SK-N-SH treated with all-trans-retinoic acid at 6 μM for 48 hours (cell line): ENCODE results near the gene KCNIP1.

Experiments
- ATAC-seq: fragments of 200-7000 bp; cut with Tn5 transposase; 3 replicates; pipeline ENCODE4 v1.9.1; 2020; ENCODE audit warnings: mild to moderate bottlenecking, moderate library complexity
- ARNTL ChIP-seq: fragments of 450-650 bp; formaldehyde crosslinking; IDR thresholded peaks from 2 replicates; pipeline ENCODE4 v1.5.0; 2020; ENCODE audit warnings: low read depth, mild to moderate bottlenecking, moderate library complexity, borderline replicate concordance
- BACH2 ChIP-seq: fragments of 250-450 bp; sonication (Bioruptor Pico); IDR thresholded peaks from 2 replicates; pipeline ENCODE4 v1.9.0; 2021; ENCODE audit warnings: mild to moderate bottlenecking, borderline replicate concordance
- CSDC2 ChIP-seq: fragments of 250-450 bp; sonication (Bioruptor Pico); IDR thresholded peaks from 2 replicates; pipeline ENCODE4 v1.5.0; 2020; ENCODE audit warnings: mild to moderate bottlenecking, moderate library complexity
- ESRRG ChIP-seq: fragments of 250-450 bp; sonication (Bioruptor Pico); IDR thresholded peaks from 2 replicates; pipeline ENCODE4 v1.6.1; 2021; ENCODE audit warnings: mild to moderate bottlenecking
- GLIS3 ChIP-seq: fragments of 250-450 bp; sonication (Bioruptor Pico); IDR thresholded peaks from 2 replicates; pipeline ENCODE4 v1.5.0; 2020; ENCODE audit warnings: mild to moderate bottlenecking, moderate library complexity
- ISL1 ChIP-seq: fragments of 250-450 bp; sonication (Bioruptor Pico); IDR thresholded peaks from 2 replicates; pipeline ENCODE4 v2.1.2; 2022; ENCODE audit warnings: mild to moderate bottlenecking, moderate library complexity
- OSR1 ChIP-seq: fragments of 250-450 bp; sonication (Bioruptor Pico); IDR thresholded peaks from 2 replicates; pipeline ENCODE4 v1.8.0; 2022; ENCODE audit warnings: moderate library complexity, mild to moderate bottlenecking, inconsistent platforms
- PPARA ChIP-seq: fragments of 250-450 bp; sonication (Bioruptor Pico); IDR thresholded peaks from 2 replicates; pipeline ENCODE4 v1.5.0; 2020; ENCODE audit warnings: mild to moderate bottlenecking, borderline replicate concordance
- SNAI2 ChIP-seq: fragments of 250-450 bp; sonication (Bioruptor Pico); IDR thresholded peaks from 2 replicates; pipeline ENCODE4 v1.5.0; 2020; ENCODE audit warnings: mild to moderate bottlenecking, moderate library complexity
- TCF4 ChIP-seq: fragments of 250-450 bp; sonication (Bioruptor Pico); IDR thresholded peaks from 2 replicates; pipeline ENCODE4 v1.8.0; 2021; ENCODE audit warnings: mild to moderate bottlenecking, moderate library complexity, borderline replicate concordance
- TOX ChIP-seq: fragments of 250-450 bp; sonication (Bioruptor Pico); IDR thresholded peaks from 2 replicates; pipeline ENCODE4 v1.8.0; 2021; ENCODE audit warnings: mild to moderate bottlenecking, moderate library complexity, borderline replicate concordance
- ZC3H10 ChIP-seq: fragments of 250-450 bp; sonication (Bioruptor Pico); IDR thresholded peaks from 2 replicates; pipeline ENCODE4 v1.5.1; 2021; ENCODE audit warnings: mild to moderate bottlenecking, moderate library complexity
- ZFP3 ChIP-seq: fragments of 250-450 bp; sonication (Bioruptor Pico); IDR thresholded peaks from 2 replicates; pipeline ENCODE4 v1.5.0; 2020; ENCODE audit warnings: mild to moderate bottlenecking, moderate library complexity
- ZFP30 ChIP-seq: fragments of 450-650 bp; formaldehyde crosslinking; IDR thresholded peaks from 2 replicates; pipeline ENCODE4 v1.5.0; 2022; ENCODE audit warnings: mild to moderate bottlenecking, moderate library complexity
- ZNF70 ChIP-seq: fragments of 450-650 bp; formaldehyde crosslinking; IDR thresholded peaks from 2 replicates; pipeline ENCODE4 v1.5.0; 2020; ENCODE audit warnings: mild to moderate bottlenecking, moderate library complexity
- ZNF8 ChIP-seq: fragments of 450-650 bp; formaldehyde crosslinking; IDR thresholded peaks from 2 replicates; pipeline ENCODE4 v1.5.0; 2020; ENCODE audit warnings: mild to moderate bottlenecking, moderate library complexity
- TF ChIP-seq, protein P1 (sequence below): fragments of 250-450 bp; sonication (Bioruptor Pico); IDR thresholded peaks from 2 replicates; pipeline ENCODE4 v1.5.0; 2020; ENCODE audit warnings: mild to moderate bottlenecking, moderate library complexity
- TF ChIP-seq, protein P2 (sequence below): fragments of 250-450 bp; sonication (Bioruptor Pico); IDR thresholded peaks from 2 replicates; pipeline ENCODE4 v1.5.1; 2021; ENCODE audit warnings: mild to moderate bottlenecking, moderate library complexity
- TF ChIP-seq, protein P3 (sequence below): fragments of 250-450 bp; sonication (Bioruptor Pico); IDR thresholded peaks from 2 replicates; pipeline ENCODE4 v1.8.0; 2021; ENCODE audit warnings: low read depth, mild to moderate bottlenecking, moderate library complexity, borderline replicate concordance
- TF ChIP-seq, protein P4 (sequence below): fragments of 250-450 bp; sonication (Bioruptor Pico); IDR thresholded peaks from 2 replicates; pipeline ENCODE4 v1.8.0; 2020; ENCODE audit warnings: mild to moderate bottlenecking, moderate library complexity, borderline replicate concordance
- TF ChIP-seq, protein P5 (sequence below): fragments of 250-450 bp; sonication (Bioruptor Pico); IDR thresholded peaks from 2 replicates; pipeline ENCODE4 v1.5.1; 2020; ENCODE audit warnings: low read depth, mild to moderate bottlenecking, moderate library complexity

KCNIP1 gene

DNA sequence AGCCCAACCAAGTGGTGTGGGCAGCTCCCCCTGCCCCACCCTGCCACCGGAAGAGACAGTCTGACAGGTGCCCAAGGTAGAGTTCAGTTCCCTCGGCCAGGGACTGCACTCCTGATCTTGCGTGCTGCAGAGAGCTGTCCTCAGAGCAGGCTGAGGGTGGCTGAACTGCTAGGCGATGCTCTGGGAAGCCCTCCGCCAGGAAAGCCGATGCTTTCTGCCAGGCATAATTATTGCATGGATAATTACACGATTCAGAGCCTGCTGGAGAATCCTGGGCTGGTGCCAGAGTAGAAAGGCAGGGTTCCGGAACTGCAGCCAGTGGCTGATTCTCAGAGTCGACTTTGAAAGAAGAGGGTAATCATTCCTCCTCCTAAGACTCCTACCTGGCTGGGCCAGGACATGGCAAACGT is 19.3 kb downstream of the KCNIP1 start:
- TF ChIP-seq SNAI2 = no peak
- TF ChIP-seq, protein P1, sequence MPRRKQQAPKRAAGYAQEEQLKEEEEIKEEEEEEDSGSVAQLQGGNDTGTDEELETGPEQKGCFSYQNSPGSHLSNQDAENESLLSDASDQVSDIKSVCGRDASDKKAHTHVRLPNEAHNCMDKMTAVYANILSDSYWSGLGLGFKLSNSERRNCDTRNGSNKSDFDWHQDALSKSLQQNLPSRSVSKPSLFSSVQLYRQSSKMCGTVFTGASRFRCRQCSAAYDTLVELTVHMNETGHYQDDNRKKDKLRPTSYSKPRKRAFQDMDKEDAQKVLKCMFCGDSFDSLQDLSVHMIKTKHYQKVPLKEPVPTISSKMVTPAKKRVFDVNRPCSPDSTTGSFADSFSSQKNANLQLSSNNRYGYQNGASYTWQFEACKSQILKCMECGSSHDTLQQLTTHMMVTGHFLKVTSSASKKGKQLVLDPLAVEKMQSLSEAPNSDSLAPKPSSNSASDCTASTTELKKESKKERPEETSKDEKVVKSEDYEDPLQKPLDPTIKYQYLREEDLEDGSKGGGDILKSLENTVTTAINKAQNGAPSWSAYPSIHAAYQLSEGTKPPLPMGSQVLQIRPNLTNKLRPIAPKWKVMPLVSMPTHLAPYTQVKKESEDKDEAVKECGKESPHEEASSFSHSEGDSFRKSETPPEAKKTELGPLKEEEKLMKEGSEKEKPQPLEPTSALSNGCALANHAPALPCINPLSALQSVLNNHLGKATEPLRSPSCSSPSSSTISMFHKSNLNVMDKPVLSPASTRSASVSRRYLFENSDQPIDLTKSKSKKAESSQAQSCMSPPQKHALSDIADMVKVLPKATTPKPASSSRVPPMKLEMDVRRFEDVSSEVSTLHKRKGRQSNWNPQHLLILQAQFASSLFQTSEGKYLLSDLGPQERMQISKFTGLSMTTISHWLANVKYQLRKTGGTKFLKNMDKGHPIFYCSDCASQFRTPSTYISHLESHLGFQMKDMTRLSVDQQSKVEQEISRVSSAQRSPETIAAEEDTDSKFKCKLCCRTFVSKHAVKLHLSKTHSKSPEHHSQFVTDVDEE = 0 out of 2 replicates have a peak, but pooled peaks have one; percentile 24
- ATAC-seq = peak; percentile 74

DNA sequence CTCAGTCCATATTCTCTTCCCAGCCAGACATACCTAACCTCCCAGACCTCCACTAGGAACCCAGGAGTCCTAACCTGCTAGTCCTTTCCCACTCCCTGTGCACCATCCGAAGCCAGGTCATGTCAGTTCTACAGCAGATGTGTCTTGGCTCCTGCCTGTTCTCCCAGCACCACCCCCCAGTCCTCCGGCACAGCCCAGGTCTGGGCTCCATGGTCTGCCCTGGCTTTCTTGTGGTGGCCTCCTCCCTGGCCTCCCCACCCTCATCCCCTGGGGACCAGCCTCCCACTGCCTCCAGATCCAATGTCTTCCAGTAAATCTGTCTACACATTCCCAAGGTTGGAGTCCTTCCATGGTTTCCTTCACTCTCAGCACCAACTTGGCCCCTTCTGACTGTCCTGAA is 20.0 kb downstream of the KCNIP1 start:
- TF ChIP-seq ZC3H10 (CRISPR knock-in tag) = no peak
- no peak for TF ChIP-seq TCF4 (CRISPR knock-in tag)
- no peak for TF ChIP-seq ARNTL (CRISPR knock-in tag)
- TF ChIP-seq ESRRG (CRISPR knock-in tag) = no peak
- no peak for TF ChIP-seq OSR1
- no peak for TF ChIP-seq ZNF70 (CRISPR knock-in tag)
- no peak for TF ChIP-seq BACH2 (CRISPR knock-in tag)
- TF ChIP-seq, protein P2, sequence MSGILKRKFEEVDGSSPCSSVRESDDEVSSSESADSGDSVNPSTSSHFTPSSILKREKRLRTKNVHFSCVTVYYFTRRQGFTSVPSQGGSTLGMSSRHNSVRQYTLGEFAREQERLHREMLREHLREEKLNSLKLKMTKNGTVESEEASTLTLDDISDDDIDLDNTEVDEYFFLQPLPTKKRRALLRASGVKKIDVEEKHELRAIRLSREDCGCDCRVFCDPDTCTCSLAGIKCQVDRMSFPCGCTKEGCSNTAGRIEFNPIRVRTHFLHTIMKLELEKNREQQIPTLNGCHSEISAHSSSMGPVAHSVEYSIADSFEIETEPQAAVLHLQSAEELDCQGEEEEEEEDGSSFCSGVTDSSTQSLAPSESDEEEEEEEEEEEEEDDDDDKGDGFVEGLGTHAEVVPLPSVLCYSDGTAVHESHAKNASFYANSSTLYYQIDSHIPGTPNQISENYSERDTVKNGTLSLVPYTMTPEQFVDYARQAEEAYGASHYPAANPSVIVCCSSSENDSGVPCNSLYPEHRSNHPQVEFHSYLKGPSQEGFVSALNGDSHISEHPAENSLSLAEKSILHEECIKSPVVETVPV = no peak
- no peak for TF ChIP-seq ZNF8
- TF ChIP-seq, protein P1 = no peak
- TF ChIP-seq, protein P3, sequence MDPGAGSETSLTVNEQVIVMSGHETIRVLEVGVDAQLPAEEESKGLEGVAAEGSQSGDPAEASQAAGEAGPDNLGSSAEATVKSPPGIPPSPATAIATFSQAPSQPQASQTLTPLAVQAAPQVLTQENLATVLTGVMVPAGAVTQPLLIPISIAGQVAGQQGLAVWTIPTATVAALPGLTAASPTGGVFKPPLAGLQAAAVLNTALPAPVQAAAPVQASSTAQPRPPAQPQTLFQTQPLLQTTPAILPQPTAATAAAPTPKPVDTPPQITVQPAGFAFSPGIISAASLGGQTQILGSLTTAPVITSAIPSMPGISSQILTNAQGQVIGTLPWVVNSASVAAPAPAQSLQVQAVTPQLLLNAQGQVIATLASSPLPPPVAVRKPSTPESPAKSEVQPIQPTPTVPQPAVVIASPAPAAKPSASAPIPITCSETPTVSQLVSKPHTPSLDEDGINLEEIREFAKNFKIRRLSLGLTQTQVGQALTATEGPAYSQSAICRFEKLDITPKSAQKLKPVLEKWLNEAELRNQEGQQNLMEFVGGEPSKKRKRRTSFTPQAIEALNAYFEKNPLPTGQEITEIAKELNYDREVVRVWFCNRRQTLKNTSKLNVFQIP (CRISPR knock-in tag) = no peak
- TF ChIP-seq, protein P4, sequence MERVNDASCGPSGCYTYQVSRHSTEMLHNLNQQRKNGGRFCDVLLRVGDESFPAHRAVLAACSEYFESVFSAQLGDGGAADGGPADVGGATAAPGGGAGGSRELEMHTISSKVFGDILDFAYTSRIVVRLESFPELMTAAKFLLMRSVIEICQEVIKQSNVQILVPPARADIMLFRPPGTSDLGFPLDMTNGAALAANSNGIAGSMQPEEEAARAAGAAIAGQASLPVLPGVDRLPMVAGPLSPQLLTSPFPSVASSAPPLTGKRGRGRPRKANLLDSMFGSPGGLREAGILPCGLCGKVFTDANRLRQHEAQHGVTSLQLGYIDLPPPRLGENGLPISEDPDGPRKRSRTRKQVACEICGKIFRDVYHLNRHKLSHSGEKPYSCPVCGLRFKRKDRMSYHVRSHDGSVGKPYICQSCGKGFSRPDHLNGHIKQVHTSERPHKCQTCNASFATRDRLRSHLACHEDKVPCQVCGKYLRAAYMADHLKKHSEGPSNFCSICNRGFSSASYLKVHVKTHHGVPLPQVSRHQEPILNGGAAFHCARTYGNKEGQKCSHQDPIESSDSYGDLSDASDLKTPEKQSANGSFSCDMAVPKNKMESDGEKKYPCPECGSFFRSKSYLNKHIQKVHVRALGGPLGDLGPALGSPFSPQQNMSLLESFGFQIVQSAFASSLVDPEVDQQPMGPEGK (CRISPR knock-in tag) = no peak
- TF ChIP-seq, protein P5, sequence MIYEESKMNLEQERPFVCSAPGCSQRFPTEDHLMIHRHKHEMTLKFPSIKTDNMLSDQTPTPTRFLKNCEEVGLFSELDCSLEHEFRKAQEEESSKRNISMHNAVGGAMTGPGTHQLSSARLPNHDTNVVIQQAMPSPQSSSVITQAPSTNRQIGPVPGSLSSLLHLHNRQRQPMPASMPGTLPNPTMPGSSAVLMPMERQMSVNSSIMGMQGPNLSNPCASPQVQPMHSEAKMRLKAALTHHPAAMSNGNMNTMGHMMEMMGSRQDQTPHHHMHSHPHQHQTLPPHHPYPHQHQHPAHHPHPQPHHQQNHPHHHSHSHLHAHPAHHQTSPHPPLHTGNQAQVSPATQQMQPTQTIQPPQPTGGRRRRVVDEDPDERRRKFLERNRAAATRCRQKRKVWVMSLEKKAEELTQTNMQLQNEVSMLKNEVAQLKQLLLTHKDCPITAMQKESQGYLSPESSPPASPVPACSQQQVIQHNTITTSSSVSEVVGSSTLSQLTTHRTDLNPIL = no peak
- no peak for TF ChIP-seq ZFP3 (CRISPR knock-in tag)
- TF ChIP-seq PPARA (CRISPR knock-in tag) = no peak
- no peak for TF ChIP-seq SNAI2
- no peak for TF ChIP-seq GLIS3 (CRISPR knock-in tag)
- TF ChIP-seq CSDC2 = no peak
- no peak for TF ChIP-seq ISL1 (CRISPR knock-in tag)
- TF ChIP-seq, all 23 proteins: peak for 0
- ATAC-seq = no peak

DNA sequence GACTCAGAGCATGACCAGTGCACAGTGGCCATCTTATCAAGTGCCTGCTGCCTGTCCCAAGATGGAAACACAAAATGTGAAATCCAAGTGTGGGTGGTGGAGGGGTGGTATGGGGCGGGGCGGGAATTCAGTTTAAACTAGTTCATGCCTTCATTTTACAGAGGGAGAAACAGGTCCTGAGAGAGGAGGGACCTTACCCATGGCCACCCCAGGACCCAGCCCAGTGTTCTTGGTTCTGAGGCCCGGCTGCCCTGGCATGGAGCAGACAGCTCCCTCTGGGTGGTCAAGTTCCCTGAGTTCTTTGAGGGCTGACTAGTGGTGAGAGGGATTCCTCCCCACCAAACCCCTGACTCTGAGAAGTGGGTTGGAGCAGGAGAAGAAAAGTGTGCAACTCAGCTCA is 20.8 kb downstream of the KCNIP1 start:
- ATAC-seq = no peak
- TF ChIP-seq, protein P3 (CRISPR knock-in tag) = no peak
- TF ChIP-seq, protein P2 = no peak
- TF ChIP-seq ZFP30 (CRISPR knock-in tag) = no peak
- TF ChIP-seq TOX (CRISPR knock-in tag) = no peak
- no peak for TF ChIP-seq SNAI2
- TF ChIP-seq ISL1 (CRISPR knock-in tag) = no peak
